ENCODE results near the gene ETV6.

- no peak for TF ChIP-seq EP300 (IDR thresholded peaks at IDR 0.05; ENCODE audit: borderline replicate concordance in 1 of 2, low read depth in 2 of 2, low read length in 2 of 2)
- TF ChIP-seq CTCF (IDR thresholded peaks at IDR 0.05; ENCODE audit: control extremely low read depth in 1 of 3, insufficient read depth in 1 of 3, low read depth in 1 of 3, low read length in 3 of 3): no peak
- no peak for TF ChIP-seq CEBPB (IDR thresholded peaks at IDR 0.05; ENCODE audit: low read depth, low read length)
- TF ChIP-seq ATF2 (IDR thresholded peaks at IDR 0.05; ENCODE audit: low read length): no peak
- TF ChIP-seq CHD7 (IDR thresholded peaks at IDR 0.05; ENCODE audit: insufficient replicate concordance, low read length): no peak
- TF ChIP-seq USF2 (IDR thresholded peaks at IDR 0.05; ENCODE audit: low read length): no peak
- no peak for TF ChIP-seq TAF1 (IDR thresholded peaks at IDR 0.05; ENCODE audit: low read depth, low read length)
- TF ChIP-seq RAD21 (IDR thresholded peaks at IDR 0.05 in 1 of 2, conservative IDR thresholded peaks at IDR 0.05 in 1 of 2; ENCODE audit: low read depth in 2 of 2, low read length in 2 of 2): no peak
- no peak for TF ChIP-seq MAFK (IDR thresholded peaks at IDR 0.05; ENCODE audit: low read depth, low read length)
- TF ChIP-seq NRF1 (IDR thresholded peaks at IDR 0.05; ENCODE audit: low read depth, low read length): no peak
- no peak for TF ChIP-seq SIRT6 (IDR thresholded peaks at IDR 0.05; ENCODE audit: low read length)
- no peak for TF ChIP-seq POLR2A (IDR thresholded peaks at IDR 0.05; ENCODE audit: control extremely low read depth in 1 of 2, low read depth in 2 of 2, low read length in 2 of 2)
Measured at GRCh38 chr12:11774821-11775220, 125.3 kb downstream of the ETV6 start.

All from H1 (cell line).